Breast epithelium (tissue), 4 donors: ENCODE measurements around the gene CTSH. TPM values are rescaled to one million over a fixed set of nuclear protein-coding genes. Genes with fewer than 3 reads are reported as not detected.

Experiments
- DNase-seq, 2 donors: peaks; one replicate each; pipeline ENCODE4 v3.0.0-alpha.2; 2019; ENCODE audit warnings: low spot score in 2 of 2
- H3K27ac ChIP-seq, 2 donors: fragments of 200-600 bp; sonication (generic) in 1 of 2; one replicate each; pipeline ENCODE4 v1.5.1; 2016 to 2019; ENCODE audit warnings: mild to moderate bottlenecking in 1 of 2
- H3K27me3 ChIP-seq, 2 donors: fragments of 200-600 bp; sonication (generic) in 1 of 2; one replicate each; pipeline versions ENCODE4 v1.5.1 to v1.6.0; 2017 to 2019; ENCODE audit warnings: control low read depth in 1 of 2, mild to moderate bottlenecking in 1 of 2
- H3K36me3 ChIP-seq: fragments of 200-600 bp; one replicate; pipeline ENCODE4 v1.5.1; 2019
- H3K4me1 ChIP-seq, 2 donors: fragments of 200-600 bp; sonication (generic); one replicate each; pipeline ENCODE4 v1.5.1; 2016 to 2019; ENCODE audit warnings: control low read depth in 1 of 2
- H3K4me3 ChIP-seq, 3 donors: fragments of 200-600 bp; sonication (generic); 1 replicate in 2 of 3; 2 replicates in 1 of 3; pipeline ENCODE4 v1.5.1; 2016 to 2019; ENCODE audit warnings: mild to moderate bottlenecking in 3 of 3, moderate library complexity in 2 of 3
- H3K9me3 ChIP-seq, 2 donors: fragments of 200-600 bp; sonication (generic) in 1 of 2; one replicate each; pipeline ENCODE4 v1.5.1; 2016 to 2019; ENCODE audit warnings: control low read depth in 1 of 2
- CTCF ChIP-seq, 3 donors: fragments of 450-650 bp; IDR thresholded peaks; one replicate each; pipeline ENCODE4 v1.5.1; 2016 to 2017; ENCODE audit warnings: antibody characterized with exemption in 3 of 3, mild to moderate bottlenecking in 3 of 3, moderate library complexity in 3 of 3
- POLR2A ChIP-seq: fragments of 450-650 bp; IDR thresholded peaks from one replicate; pipeline ENCODE4 v1.6.1; 2016; ENCODE audit warnings: antibody characterized with exemption, mild to moderate bottlenecking, moderate library complexity
- POLR2AphosphoS5 ChIP-seq, 3 donors: sonication (generic); formaldehyde crosslinking; IDR thresholded peaks; one replicate each; pipeline ENCODE4 v1.6.1; 2017; ENCODE audit warnings: antibody characterized with exemption in 3 of 3
- intact Hi-C: fragments of 100-400 bp; cut with DNase I; formaldehyde crosslinking; loops from one replicate; pipeline ENCODE4 v1.15.1; 2023; ENCODE audit warnings: low total_unique reads
- total RNA-seq, 3 donors: library from RNA; depleted of rRNA; stranded (reverse); fragments of >200 nt; gene quantifications; one replicate each; pipeline ENCODE4 v1.1.0, GENCODE V29; 2016

The CTSH gene
- total RNA-seq, 3 donors from 2014 or later: 158 to 272 (median 163) TPM

DNA sequence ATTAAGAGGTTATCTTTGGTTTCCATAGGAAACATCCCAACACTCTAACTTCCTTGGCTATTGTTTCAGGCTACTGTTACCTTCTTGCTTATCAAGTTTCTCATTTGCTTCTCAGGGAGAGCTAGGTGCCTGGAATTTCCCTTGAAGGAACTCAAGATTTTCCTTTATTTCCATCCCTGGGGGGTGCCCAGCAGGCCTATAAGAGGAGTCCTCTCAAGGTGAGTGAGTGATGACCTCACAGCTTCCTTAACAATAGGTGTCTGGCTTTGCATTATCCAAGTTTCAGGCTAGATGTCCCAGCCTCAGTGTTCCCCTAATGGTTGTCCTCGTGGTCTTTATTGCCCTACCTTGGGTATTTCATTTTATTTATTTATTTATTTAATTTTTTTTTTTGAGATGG is 12.1 kb upstream of the CTSH start:
- no peak for DNase-seq
- Histone ChIP-seq H3K4me3 (no peak overlapping the region), H3K27me3 (no peaks in the 10 kb centered on the region), H3K27ac (no peak overlapping the region), H3K36me3 (no peaks in the 10 kb centered on the region), H3K4me1 (peaks cover 0 to under 1% of the 10 kb centered on the region in 2 donors), H3K9me3 (no peaks in the 10 kb centered on the region)
- intact Hi-C loops: no loop called here
- TF ChIP-seq CTCF (IDR thresholded peaks at IDR 0.05) (no peak), POLR2AphosphoS5 (IDR thresholded peaks at IDR 0.05) (no peak), POLR2A (no peak)

DNA sequence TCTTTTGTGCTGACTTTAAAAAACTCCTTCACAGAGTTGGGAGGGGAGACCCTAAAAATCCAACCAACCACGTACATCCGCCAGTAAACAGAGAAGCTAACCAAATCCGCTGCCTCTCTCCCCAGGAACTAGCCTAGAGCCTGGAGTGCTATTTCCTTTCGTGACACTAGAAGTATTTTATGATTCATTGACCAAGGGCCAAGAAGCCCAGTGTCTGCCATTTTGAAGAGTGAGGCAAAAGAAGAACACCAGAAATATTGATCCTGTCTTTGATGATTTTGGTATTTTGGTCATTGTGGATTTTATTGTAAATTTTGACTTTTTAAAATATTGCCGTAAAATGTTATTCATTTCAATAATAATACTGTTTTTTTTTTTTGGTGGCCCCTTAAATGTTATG is 10.5 kb upstream of the CTSH start:
- H3K36me3 ChIP-seq: no peaks in the 10 kb centered on the region
- H3K4me1 ChIP-seq: peaks cover 0 to 5% of the 10 kb centered on the region in 2 donors
- TF ChIP-seq CTCF (IDR thresholded peaks at IDR 0.05) (no peak), POLR2A (no peak), POLR2AphosphoS5 (IDR thresholded peaks at IDR 0.05) (no peak)
- DNase-seq: no peak
- H3K9me3 ChIP-seq: no peaks in the 10 kb centered on the region
- no peaks in the 10 kb centered on the region for H3K27me3 ChIP-seq
- no peak overlapping the region for H3K4me3 ChIP-seq
- intact Hi-C loops: no loop called here
- no peak overlapping the region for H3K27ac ChIP-seq

GRCh38 chr15:78951841-78952238 is 7.0 kb upstream of the CTSH start:
- TF ChIP-seq POLR2AphosphoS5 (IDR thresholded peaks at IDR 0.05) (no peak), POLR2A (no peak), CTCF (IDR thresholded peaks at IDR 0.05) (no peak)
- no peak for DNase-seq
- Histone ChIP-seq H3K36me3 (no peaks in the 10 kb centered on the region), H3K4me3 (no peak overlapping the region), H3K9me3 (no peaks in the 10 kb centered on the region), H3K4me1 (peaks cover 0 to 5% of the 10 kb centered on the region in 2 donors), H3K27ac (peak overlapping the region; percentile 9 to 13), H3K27me3 (no peaks in the 10 kb centered on the region)
- intact Hi-C loops: no loop called here

GRCh38 chr15:78950902-78951840 is 6.3 kb upstream of the CTSH start:
- no peak for DNase-seq
- intact Hi-C loops: no loop called here
- H3K4me3 ChIP-seq: no peak overlapping the region
- peaks cover 0 to 5% of the 10 kb centered on the region in 2 donors for H3K4me1 ChIP-seq
- no peaks in the 10 kb centered on the region for H3K27me3 ChIP-seq
- TF ChIP-seq CTCF (IDR thresholded peaks at IDR 0.05): peak in 1 of 3 donors; percentile 21
- no peak for TF ChIP-seq POLR2A
- TF ChIP-seq POLR2AphosphoS5 (IDR thresholded peaks at IDR 0.05): no peak
- no peaks in the 10 kb centered on the region for H3K36me3 ChIP-seq
- H3K9me3 ChIP-seq: no peaks in the 10 kb centered on the region
- peak overlapping the region; percentile 9 to 13 for H3K27ac ChIP-seq

- H3K27me3 ChIP-seq: no peaks in the 10 kb centered on the region
- intact Hi-C loops: no loop called here
- H3K9me3 ChIP-seq: no peaks in the 10 kb centered on the region
- no peak overlapping the region for H3K4me3 ChIP-seq
- H3K27ac ChIP-seq: peak overlapping the region; percentile 68 to 70
- TF ChIP-seq POLR2A: no peak
- no peak for DNase-seq
- no peaks in the 10 kb centered on the region for H3K36me3 ChIP-seq
- H3K4me1 ChIP-seq: peaks cover 0 to 5% of the 10 kb centered on the region in 2 donors
Measured at GRCh38 chr15:78950343-78950742, 5.5 kb upstream of the CTSH start.
